Hepatocyte (in vitro differentiated cells): ENCODE results near the gene SLC39A7.

Source experiments
- EZH2 ChIP-seq: fragments of 200-600 bp; sonication (generic); IDR thresholded peaks from 2 replicates; pipeline ENCODE4 v1.6.1; 2016; ENCODE audit warnings: antibody characterized with exemption, mild to moderate bottlenecking, borderline replicate concordance
- EZH2phosphoT487 ChIP-seq: fragments of 200-600 bp; sonication (generic); IDR thresholded peaks from one replicate; pipeline ENCODE4 v1.6.1; 2018; ENCODE audit warnings: antibody characterized with exemption, mild to moderate bottlenecking, low read depth, moderate library complexity; ENCODE audit not compliant: unreplicated experiment, severe bottlenecking
- TF ChIP-seq, protein P1 (sequence below): fragments of 200-600 bp; sonication (generic); IDR thresholded peaks from 2 replicates; pipeline ENCODE4 v1.5.1; 2016; ENCODE audit warnings: antibody characterized with exemption, mild to moderate bottlenecking; ENCODE audit not compliant: poor library complexity

GRCh38 chr6:33195304-33196165, 5.1 kb upstream of the SLC39A7 start:
- TF ChIP-seq, protein P1, sequence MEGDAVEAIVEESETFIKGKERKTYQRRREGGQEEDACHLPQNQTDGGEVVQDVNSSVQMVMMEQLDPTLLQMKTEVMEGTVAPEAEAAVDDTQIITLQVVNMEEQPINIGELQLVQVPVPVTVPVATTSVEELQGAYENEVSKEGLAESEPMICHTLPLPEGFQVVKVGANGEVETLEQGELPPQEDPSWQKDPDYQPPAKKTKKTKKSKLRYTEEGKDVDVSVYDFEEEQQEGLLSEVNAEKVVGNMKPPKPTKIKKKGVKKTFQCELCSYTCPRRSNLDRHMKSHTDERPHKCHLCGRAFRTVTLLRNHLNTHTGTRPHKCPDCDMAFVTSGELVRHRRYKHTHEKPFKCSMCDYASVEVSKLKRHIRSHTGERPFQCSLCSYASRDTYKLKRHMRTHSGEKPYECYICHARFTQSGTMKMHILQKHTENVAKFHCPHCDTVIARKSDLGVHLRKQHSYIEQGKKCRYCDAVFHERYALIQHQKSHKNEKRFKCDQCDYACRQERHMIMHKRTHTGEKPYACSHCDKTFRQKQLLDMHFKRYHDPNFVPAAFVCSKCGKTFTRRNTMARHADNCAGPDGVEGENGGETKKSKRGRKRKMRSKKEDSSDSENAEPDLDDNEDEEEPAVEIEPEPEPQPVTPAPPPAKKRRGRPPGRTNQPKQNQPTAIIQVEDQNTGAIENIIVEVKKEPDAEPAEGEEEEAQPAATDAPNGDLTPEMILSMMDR: no peak
- TF ChIP-seq EZH2 (no peak), EZH2phosphoT487 (no peak)
